GM12875 (cell line): Measurements from ENCODE around the gene RASGRP4.

Experiments
- H3K4me3 ChIP-seq: one replicate; pipeline ENCODE4 v1.5.1; 2011; ENCODE audit warnings: low read depth, low read length, control low read depth
- CTCF ChIP-seq: IDR thresholded peaks from 2 replicates; pipeline ENCODE4 v1.5.1; 2011; ENCODE audit warnings: low read depth, mild to moderate bottlenecking, control low read depth, inconsistent platforms, low read length, moderate library complexity, borderline replicate concordance; ENCODE audit not compliant: insufficient read depth

RASGRP4 gene

GRCh38 chr19:38404858-38405257 lies 21.2 kb downstream of the RASGRP4 start:
- H3K4me3 ChIP-seq: no peak overlapping the region
- no peak for TF ChIP-seq CTCF

GRCh38 chr19:38402967-38403674 lies 22.9 kb downstream of the RASGRP4 start, which contains the start of gene FAM98C:
FAM98C (plus strand) TSS chr19:38403093; CDS start chr19:38403154, 61 bp downstream.
- peak; percentile 93 for TF ChIP-seq CTCF
- H3K4me3 ChIP-seq: peak within 1 kb of the TSS; percentile 82

DNA sequence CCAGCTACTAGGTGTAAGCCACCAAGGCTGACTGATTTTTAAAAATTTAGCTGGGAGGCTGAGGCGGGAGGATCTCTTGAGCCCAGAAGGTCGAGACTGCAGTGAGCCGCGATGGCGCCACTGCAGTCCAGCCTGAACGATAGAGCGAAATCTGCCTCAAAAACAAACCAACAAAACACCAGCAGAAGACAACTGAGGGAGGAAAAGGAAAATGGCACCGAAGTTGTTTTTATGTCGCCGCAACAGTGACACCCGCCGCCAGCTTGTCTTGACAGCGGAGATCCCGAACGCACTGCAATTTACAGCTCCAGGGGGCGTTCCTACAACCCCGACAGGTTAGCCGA lies 23.4 kb downstream of the RASGRP4 start:
- peak overlapping the region; percentile 48 for H3K4me3 ChIP-seq

DNA sequence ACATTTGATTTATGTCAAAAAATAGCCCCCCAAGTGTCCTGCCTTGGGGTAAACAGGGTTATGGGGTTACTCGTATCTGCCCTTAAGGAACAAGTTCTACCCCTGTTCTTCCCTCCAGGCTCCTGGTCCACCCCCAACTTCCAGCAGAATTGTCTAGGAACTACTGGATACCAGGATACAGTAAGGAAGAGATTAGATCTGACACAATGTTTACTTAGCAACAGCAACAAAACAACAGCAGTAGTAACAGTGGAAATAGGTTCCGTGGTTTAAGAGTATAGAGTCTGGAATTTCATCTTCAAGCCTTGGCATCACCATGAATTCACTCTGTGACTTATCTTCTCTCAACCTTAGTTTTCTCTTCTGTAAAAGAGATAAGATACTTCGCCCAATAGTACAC lies 24.9 kb downstream of the RASGRP4 start:
- TF ChIP-seq CTCF: no peak
- H3K4me3 ChIP-seq: no peak overlapping the region

More for the DNA sequence above, 23.4 kb downstream of the RASGRP4 start:
- TF ChIP-seq CTCF: no peak

GRCh38 chr19:38400361-38400760 lies 25.7 kb downstream of the RASGRP4 start:
- no peak for TF ChIP-seq CTCF
- H3K4me3 ChIP-seq: no peak overlapping the region

- H3K4me3 ChIP-seq: no peak overlapping the region
- no peak for TF ChIP-seq CTCF
Observed at GRCh38 chr19:38399537-38399936, 26.5 kb downstream of the RASGRP4 start.

- H3K4me3 ChIP-seq: no peak overlapping the region
- TF ChIP-seq CTCF: no peak
Observed at GRCh38 chr19:38399081-38399480, 26.9 kb downstream of the RASGRP4 start.
